K562 (cell line): ENCODE measurements around the gene ADAT1. TPM values are rescaled to one million over a fixed set of nuclear protein-coding genes. Genes with fewer than 3 reads are reported as not detected.

Experiments
- CBFA2T3 ChIP-seq: fragments of 450-650 bp; IDR thresholded peaks from 2 replicates; pipeline ENCODE4 v1.6.1; 2017
- CREM ChIP-seq: IDR thresholded peaks from 2 replicates; pipeline ENCODE4 v1.6.1; 2014; ENCODE audit warnings: antibody characterized with exemption, low read depth
- FOS ChIP-seq: IDR thresholded peaks from 3 replicates; pipeline ENCODE4 v1.6.1; 2011; ENCODE audit not compliant: insufficient read length; ENCODE audit errors: extremely low read depth
- FOXK1 ChIP-seq: sonication (generic); formaldehyde crosslinking; IDR thresholded peaks from 2 replicates; pipeline ENCODE4 v1.8.0; 2022; ENCODE audit warnings: missing genetic modification reagents, mild to moderate bottlenecking, borderline replicate concordance
- FOXK2 ChIP-seq, 2 experiments: fragments of 450-650 bp; IDR thresholded peaks in 1 of 2; conservative IDR thresholded peaks in 1 of 2; 2 replicates each; pipeline ENCODE4 v1.6.1; 2016; ENCODE audit warnings: low read depth in 2 of 2, mild to moderate bottlenecking in 1 of 2
- HDAC2 ChIP-seq: fragments of 450-650 bp; IDR thresholded peaks from 2 replicates; pipeline ENCODE4 v1.6.1; 2016; ENCODE audit warnings: mild to moderate bottlenecking
- KDM1A ChIP-seq, 2 experiments: fragments of 450-650 bp; IDR thresholded peaks; 2 replicates each; pipeline ENCODE4 v1.6.1; 2016; ENCODE audit warnings: mild to moderate bottlenecking in 2 of 2
- KLF10 ChIP-seq: fragments of 250-450 bp; sonication (Bioruptor Pico); IDR thresholded peaks from 2 replicates; pipeline ENCODE4 v1.6.1; 2021; ENCODE audit warnings: matching md5 sums
- MEF2D ChIP-seq: conservative IDR thresholded peaks from 2 replicates; pipeline ENCODE4 v1.6.1; 2016; ENCODE audit warnings: low read depth, missing genetic modification characterization, missing compliant biosample characterization
- NFRKB ChIP-seq: fragments of 450-650 bp; IDR thresholded peaks from 2 replicates; pipeline ENCODE4 v1.6.1; 2016; ENCODE audit warnings: low read depth
- RFX7 ChIP-seq: fragments of 250-450 bp; sonication (Bioruptor Pico); IDR thresholded peaks from 2 replicates; pipeline ENCODE4 v1.5.1; 2021; ENCODE audit warnings: mild to moderate bottlenecking
- SMARCE1 ChIP-seq: fragments of 450-650 bp; IDR thresholded peaks from 2 replicates; pipeline ENCODE4 v1.7.1; 2016; ENCODE audit warnings: mild to moderate bottlenecking
- SOX6 ChIP-seq: fragments of 450-650 bp; IDR thresholded peaks from 2 replicates; pipeline ENCODE4 v1.6.1; 2014; ENCODE audit warnings: mild to moderate bottlenecking
- ZNF586 ChIP-seq: fragments of 450-650 bp; formaldehyde crosslinking; conservative IDR thresholded peaks from 2 replicates; pipeline ENCODE4 v1.4.0; 2020; ENCODE audit warnings: mild to moderate bottlenecking, moderate library complexity
- ZNF696 ChIP-seq: fragments of 250-450 bp; sonication (Bioruptor Pico); conservative IDR thresholded peaks from 2 replicates; pipeline ENCODE4 v1.4.0; 2020; ENCODE audit warnings: mild to moderate bottlenecking, moderate library complexity
- ZNF76 ChIP-seq: fragments of 250-450 bp; sonication (Bioruptor Pico); IDR thresholded peaks from 2 replicates; pipeline ENCODE4 v1.4.0; 2020; ENCODE audit warnings: mild to moderate bottlenecking, moderate library complexity, borderline replicate concordance
- polyA plus RNA-seq, 8 experiments: library from polyadenylated mRNA; depleted of rRNA in 4 of 8; stranded (reverse) in 5 of 8; unstranded in 3 of 8; fragments of >200 nt; fragmentation: Nextera tagmentation in 2 of 8; fragmentation: Illumina TruSeq in 1 of 8; extraction: Ambion mirVana in 2 of 8; extraction: Trizol in 1 of 8; gene quantifications; 2 replicates each; pipeline versions ENCODE4 v1.2.1 to v1.2.3, GENCODE V29; 2011 to 2014; ENCODE audit warnings: inconsistent platforms in 1 of 8, missing spikeins in 1 of 8
- total RNA-seq, 7 experiments: library from RNA; depleted of rRNA in 6 of 7; stranded (reverse); fragments of >200 nt in 6 of 7; fragmentation: Illumina TruSeq in 2 of 7; extraction: Trizol in 2 of 7; gene quantifications; 2 replicates each; pipeline versions ENCODE4 v1.2.1 to v1.2.3, GENCODE V29; 2011 to 2021; ENCODE audit warnings: low replicate concordance in 1 of 7
- TF ChIP-seq, protein P1 (sequence below), 2 experiments: IDR thresholded peaks in 1 of 2; conservative IDR thresholded peaks in 1 of 2; 2 replicates each; pipeline ENCODE4 v1.6.1; 2016; ENCODE audit warnings: low read depth in 2 of 2, mild to moderate bottlenecking in 1 of 2, missing compliant biosample characterization in 1 of 2, missing genetic modification characterization in 1 of 2, moderate library complexity in 1 of 2
- TF ChIP-seq, protein P2 (sequence below): sonication (generic); IDR thresholded peaks from 2 replicates; pipeline ENCODE4 v1.6.1; 2016
- TF ChIP-seq, protein P3 (sequence below): fragments of 450-650 bp; IDR thresholded peaks from 2 replicates; pipeline ENCODE4 v1.6.1; 2016; ENCODE audit warnings: low read depth

The ADAT1 gene
- total and polyA plus RNA-seq, 9 of the 15 experiments (the other 6 are each of a cell fraction or from before 2014, with no cell fraction given), result 16.0 to 36.7 (median 28.2) TPM

DNA sequence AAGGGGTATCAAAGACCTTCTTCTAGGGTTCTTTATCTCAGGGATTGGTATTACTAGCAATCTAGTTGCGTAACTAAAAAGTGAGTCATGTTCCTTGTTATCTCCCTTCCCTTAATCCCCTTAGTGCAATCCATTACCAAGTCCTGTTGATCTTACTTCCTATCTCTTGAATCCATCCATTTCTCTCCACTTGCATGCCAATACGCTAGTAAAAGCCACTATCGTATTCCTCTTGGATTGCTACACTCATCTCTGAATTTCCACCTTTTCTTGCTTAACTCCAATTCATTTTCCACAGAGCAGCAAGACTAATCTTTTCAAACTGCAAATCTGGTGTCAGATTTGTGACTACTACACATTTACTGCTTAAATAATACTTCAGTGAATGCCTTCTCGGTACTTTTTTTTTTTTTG lies 1.8 kb upstream of the ADAT1 start (continued):
- TF ChIP-seq, protein P1, sequence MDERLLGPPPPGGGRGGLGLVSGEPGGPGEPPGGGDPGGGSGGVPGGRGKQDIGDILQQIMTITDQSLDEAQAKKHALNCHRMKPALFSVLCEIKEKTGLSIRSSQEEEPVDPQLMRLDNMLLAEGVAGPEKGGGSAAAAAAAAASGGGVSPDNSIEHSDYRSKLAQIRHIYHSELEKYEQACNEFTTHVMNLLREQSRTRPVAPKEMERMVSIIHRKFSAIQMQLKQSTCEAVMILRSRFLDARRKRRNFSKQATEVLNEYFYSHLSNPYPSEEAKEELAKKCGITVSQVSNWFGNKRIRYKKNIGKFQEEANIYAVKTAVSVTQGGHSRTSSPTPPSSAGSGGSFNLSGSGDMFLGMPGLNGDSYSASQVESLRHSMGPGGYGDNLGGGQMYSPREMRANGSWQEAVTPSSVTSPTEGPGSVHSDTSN (CRISPR knock-in tag; IDR thresholded peaks at IDR 0.05; ENCODE audit: low read depth), result no peak
- TF ChIP-seq, protein P1 (tag; conservative IDR thresholded peaks at IDR 0.05; ENCODE audit: low read depth), result peak; percentile 30; the same call in 1 of the 2 replicates
- TF ChIP-seq MEF2D (tag), result no peak
- TF ChIP-seq FOS, result no peak
- TF ChIP-seq, protein P2, sequence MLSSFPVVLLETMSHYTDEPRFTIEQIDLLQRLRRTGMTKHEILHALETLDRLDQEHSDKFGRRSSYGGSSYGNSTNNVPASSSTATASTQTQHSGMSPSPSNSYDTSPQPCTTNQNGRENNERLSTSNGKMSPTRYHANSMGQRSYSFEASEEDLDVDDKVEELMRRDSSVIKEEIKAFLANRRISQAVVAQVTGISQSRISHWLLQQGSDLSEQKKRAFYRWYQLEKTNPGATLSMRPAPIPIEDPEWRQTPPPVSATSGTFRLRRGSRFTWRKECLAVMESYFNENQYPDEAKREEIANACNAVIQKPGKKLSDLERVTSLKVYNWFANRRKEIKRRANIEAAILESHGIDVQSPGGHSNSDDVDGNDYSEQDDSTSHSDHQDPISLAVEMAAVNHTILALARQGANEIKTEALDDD, result peak; percentile 93
- TF ChIP-seq FOXK1 (CRISPR knock-in tag), result no peak
- peak; percentile 94 for TF ChIP-seq HDAC2
- TF ChIP-seq, protein P3, sequence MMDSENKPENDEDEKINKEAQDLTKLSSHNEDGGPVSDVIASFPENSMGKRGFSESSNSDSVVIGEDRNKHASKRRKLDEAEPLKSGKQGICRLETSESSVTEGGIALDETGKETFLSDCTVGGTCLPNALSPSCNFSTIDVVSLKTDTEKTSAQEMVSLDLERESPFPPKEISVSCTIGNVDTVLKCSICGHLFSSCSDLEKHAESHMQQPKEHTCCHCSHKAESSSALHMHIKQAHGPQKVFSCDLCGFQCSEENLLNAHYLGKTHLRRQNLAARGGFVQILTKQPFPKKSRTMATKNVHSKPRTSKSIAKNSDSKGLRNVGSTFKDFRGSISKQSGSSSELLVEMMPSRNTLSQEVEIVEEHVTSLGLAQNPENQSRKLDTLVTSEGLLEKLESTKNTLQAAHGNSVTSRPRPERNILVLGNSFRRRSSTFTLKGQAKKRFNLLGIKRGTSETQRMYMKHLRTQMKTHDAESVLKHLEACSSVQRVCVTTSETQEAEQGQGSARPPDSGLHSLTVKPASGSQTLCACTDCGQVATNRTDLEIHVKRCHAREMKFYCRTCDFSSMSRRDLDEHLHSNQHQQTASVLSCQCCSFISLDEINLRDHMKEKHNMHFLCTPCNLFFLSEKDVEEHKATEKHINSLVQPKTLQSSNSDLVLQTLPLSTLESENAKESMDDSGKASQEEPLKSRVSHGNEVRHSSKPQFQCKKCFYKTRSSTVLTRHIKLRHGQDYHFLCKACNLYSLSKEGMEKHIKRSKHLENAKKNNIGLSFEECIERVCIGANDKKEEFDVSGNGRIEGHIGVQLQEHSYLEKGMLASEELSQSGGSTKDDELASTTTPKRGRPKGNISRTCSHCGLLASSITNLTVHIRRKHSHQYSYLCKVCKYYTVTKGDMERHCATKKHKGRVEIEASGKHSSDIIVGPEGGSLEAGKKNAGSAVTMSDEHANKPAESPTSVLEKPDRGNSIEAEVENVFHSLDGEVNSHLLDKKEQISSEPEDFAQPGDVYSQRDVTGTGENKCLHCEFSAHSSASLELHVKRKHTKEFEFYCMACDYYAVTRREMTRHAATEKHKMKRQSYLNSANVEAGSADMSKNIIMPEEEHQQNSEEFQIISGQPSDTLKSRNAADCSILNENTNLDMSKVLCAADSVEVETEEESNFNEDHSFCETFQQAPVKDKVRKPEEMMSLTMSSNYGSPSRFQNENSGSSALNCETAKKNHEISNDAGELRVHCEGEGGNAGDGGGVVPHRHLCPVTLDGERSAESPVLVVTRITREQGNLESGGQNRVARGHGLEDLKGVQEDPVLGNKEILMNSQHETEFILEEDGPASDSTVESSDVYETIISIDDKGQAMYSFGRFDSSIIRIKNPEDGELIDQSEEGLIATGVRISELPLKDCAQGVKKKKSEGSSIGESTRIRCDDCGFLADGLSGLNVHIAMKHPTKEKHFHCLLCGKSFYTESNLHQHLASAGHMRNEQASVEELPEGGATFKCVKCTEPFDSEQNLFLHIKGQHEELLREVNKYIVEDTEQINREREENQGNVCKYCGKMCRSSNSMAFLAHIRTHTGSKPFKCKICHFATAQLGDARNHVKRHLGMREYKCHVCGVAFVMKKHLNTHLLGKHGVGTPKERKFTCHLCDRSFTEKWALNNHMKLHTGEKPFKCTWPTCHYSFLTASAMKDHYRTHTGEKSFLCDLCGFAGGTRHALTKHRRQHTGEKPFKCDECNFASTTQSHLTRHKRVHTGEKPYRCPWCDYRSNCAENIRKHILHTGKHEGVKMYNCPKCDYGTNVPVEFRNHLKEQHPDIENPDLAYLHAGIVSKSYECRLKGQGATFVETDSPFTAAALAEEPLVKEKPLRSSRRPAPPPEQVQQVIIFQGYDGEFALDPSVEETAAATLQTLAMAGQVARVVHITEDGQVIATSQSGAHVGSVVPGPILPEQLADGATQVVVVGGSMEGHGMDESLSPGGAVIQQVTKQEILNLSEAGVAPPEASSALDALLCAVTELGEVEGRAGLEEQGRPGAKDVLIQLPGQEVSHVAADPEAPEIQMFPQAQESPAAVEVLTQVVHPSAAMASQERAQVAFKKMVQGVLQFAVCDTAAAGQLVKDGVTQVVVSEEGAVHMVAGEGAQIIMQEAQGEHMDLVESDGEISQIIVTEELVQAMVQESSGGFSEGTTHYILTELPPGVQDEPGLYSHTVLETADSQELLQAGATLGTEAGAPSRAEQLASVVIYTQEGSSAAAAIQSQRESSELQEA, result no peak
- no peak for TF ChIP-seq ZNF696 (CRISPR knock-in tag)
- TF ChIP-seq KLF10 (CRISPR knock-in tag), result no peak
- peak; percentile 70; the same call in 1 of the 2 replicates for TF ChIP-seq SOX6
- TF ChIP-seq CREM, result 0 out of 2 replicates have a peak, but pooled peaks have one; percentile 37
- TF ChIP-seq FOXK2 (conservative IDR thresholded peaks at IDR 0.05 in 1 of 2, IDR thresholded peaks at IDR 0.05 in 1 of 2; ENCODE audit: low read depth in 2 of 2), result no peak
- TF ChIP-seq ZNF586, result no peak
- no peak for TF ChIP-seq ZNF76
- peak; percentile 98 for TF ChIP-seq SMARCE1
- TF ChIP-seq CBFA2T3, result peak; percentile 90
- peak; percentile 96 to 97 for TF ChIP-seq KDM1A (IDR thresholded peaks at IDR 0.05)
- TF ChIP-seq RFX7 (CRISPR knock-in tag), result no peak
- no peak for TF ChIP-seq NFRKB
